Measurements from ENCODE around the gene ZNHIT1. TPM values are rescaled to one million over a fixed set of nuclear protein-coding genes. Genes with fewer than 3 reads are reported as not detected.
A peak's percentile ranks its signal among the peaks of the same experiment; 100 is the strongest.

Gene ZNHIT1
- total and polyA plus RNA-seq, 2 of the 8 experiments (the other 6 are each of a cell fraction or from before 2014, with no cell fraction given): 38.2 to 61.7 TPM

DNA sequence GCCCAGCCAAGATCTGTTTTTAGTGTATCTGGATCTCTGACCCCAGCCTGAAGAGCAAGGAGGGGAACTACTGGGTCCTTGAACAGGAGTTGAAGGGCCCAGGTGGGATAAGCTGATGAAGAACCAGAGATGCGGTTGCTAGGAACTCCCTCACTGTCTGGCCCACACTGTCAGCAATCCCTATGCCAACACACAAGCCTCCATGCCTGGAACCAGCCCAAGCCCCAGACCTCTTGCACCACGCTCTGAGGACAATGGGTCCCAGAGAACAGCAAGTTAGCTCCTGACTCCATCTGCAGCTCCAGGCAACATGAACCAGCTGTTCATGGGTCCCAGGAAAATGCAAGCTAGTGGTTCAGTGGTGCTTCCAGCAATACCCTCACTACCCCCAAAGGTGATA, 40.3 kb upstream of the ZNHIT1 start:
- H4K8ac ChIP-seq (ENCODE audit: extremely low read depth, insufficient read depth, low read length): 0 out of 2 replicates have a peak overlapping the region, but pooled peaks have one; percentile 29
- peaks cover 0 to 18% (median 12%) of the 10 kb centered on the region in 4 experiments; a peak in 6 of 7 replicates for H3K4me1 ChIP-seq (replicated peaks in 1 of 4; ENCODE audit: control insufficient read depth in 3 of 4, insufficient read depth in 4 of 4, low read length in 3 of 4)
- H3K18ac ChIP-seq (ENCODE audit: extremely low read depth, low read length): no peak overlapping the region
- CTCF ChIA-PET (ENCODE audit: partially characterized antibody): interaction anchor here (1.0 to 6.0 kb wide), 4 partner anchors 9 to 34 kb away, joined by 4 to 90 read pairs (median 4); partner anchors contain the start of gene VGF
- no peak overlapping the region for H3K4me2 ChIP-seq (ENCODE audit: insufficient read depth in 1 of 2, low read depth in 2 of 2, low read length in 2 of 2)
- no peak overlapping the region for H4K5ac ChIP-seq (ENCODE audit: insufficient read length, low read depth, low read length)
- H3K9ac ChIP-seq (replicated peaks in 1 of 4; ENCODE audit: extremely low read depth in 1 of 4, low read depth in 3 of 4, low read length in 3 of 4): no peak overlapping the region
- H3K36me3 ChIP-seq (ENCODE audit: control insufficient read depth in 2 of 4, insufficient read depth in 4 of 4, low read length in 3 of 4): no peaks in the 10 kb centered on the region
- H2BK120ac ChIP-seq (replicated peaks; ENCODE audit: low read depth, low read length): no peak overlapping the region
- H3K27me3 ChIP-seq (replicated peaks in 1 of 4; ENCODE audit: control insufficient read depth in 3 of 4, extremely low read depth in 1 of 4, insufficient read depth in 3 of 4, low read length in 3 of 4): peaks cover 39 to 83% (median 74%) of the 10 kb centered on the region in 4 experiments
- H3K4ac ChIP-seq (replicated peaks; ENCODE audit: insufficient read length, low read depth, low read length): no peak overlapping the region
- POLR2A ChIA-PET (ENCODE audit: partially characterized antibody): interaction anchor here (0.6 to 1.2 kb wide), 4 partner anchors 10 to 249 kb away, joined by 3 read pairs; partner anchors contain the start of gene ZNHIT1
- TF ChIP-seq POLR2AphosphoS5 (IDR thresholded peaks at IDR 0.05; ENCODE audit: low read depth, low read length) (no peak), CEBPB (IDR thresholded peaks at IDR 0.05; ENCODE audit: low read depth, low read length) (no peak), GTF2F1 (IDR thresholded peaks at IDR 0.05; ENCODE audit: borderline replicate concordance, low read depth, low read length) (no peak), ATF2 (IDR thresholded peaks at IDR 0.05; ENCODE audit: low read length) (no peak), KDM4A (IDR thresholded peaks at IDR 0.05; ENCODE audit: low read depth, low read length, severe bottlenecking) (no peak)
- H3K14ac ChIP-seq (ENCODE audit: insufficient read length): no peak overlapping the region
- H4K20me1 ChIP-seq (replicated peaks in 1 of 2; ENCODE audit: control insufficient read depth in 1 of 2, insufficient read depth in 2 of 2, low read length in 2 of 2): peaks cover 0 to 2% of the 10 kb centered on the region in 2 experiments
- no peaks in the 10 kb centered on the region for H3K79me2 ChIP-seq (ENCODE audit: control insufficient read depth in 1 of 2, insufficient read depth in 2 of 2, low read length in 2 of 2)
- H3K56ac ChIP-seq (replicated peaks; ENCODE audit: insufficient read length, low read depth, low read length): no peak overlapping the region
- DNase-seq (ENCODE audit: low read depth in 1 of 2, low spot score in 2 of 2) (no peak), FAIRE-seq (no peak)
- H2BK15ac ChIP-seq (ENCODE audit: low read length): no peak overlapping the region
- no peak overlapping the region for H2AFZ ChIP-seq (ENCODE audit: low read length)
- no peak overlapping the region for H2BK20ac ChIP-seq (ENCODE audit: low read length)
- H3K9me3 ChIP-seq (ENCODE audit: insufficient read depth in 2 of 2, low read depth in 1 of 2, low read length in 1 of 2): no peaks in the 10 kb centered on the region
- H2BK12ac ChIP-seq (ENCODE audit: low read depth, low read length): no peak overlapping the region; the same call in 1 of the 2 replicates
- H2BK5ac ChIP-seq (ENCODE audit: low read depth, low read length): no peak overlapping the region
- H4K91ac ChIP-seq (replicated peaks; ENCODE audit: insufficient read length, low read length): no peak overlapping the region
- 77% methylated on average over 2 of the region's 2 CpGs; no CpG with 5 or more reads in 1 of the 2 experiments for WGBS, 2 experiments (ENCODE audit: extremely low coverage in 1 of 2, insufficient coverage in 1 of 2, insufficient read length in 1 of 2, insufficient replicate concordance in 2 of 2, low coverage in 1 of 2, low lambda C conversion rate in 2 of 2, missing lambda C conversion rate in 1 of 2)
- H3K27ac ChIP-seq (ENCODE audit: low read depth, low read length): no peak overlapping the region
- no peak overlapping the region for H3K23ac ChIP-seq (ENCODE audit: insufficient read length)
- H2AK5ac ChIP-seq (ENCODE audit: low read depth, low read length): peak overlapping the region; percentile 82; the same call in 1 of the 2 replicates
- H3K23me2 ChIP-seq (ENCODE audit: low read depth, low read length): peaks cover 27% of the 10 kb centered on the region
- no peak overlapping the region for H3K4me3 ChIP-seq (ENCODE audit: extremely low read depth in 1 of 4, insufficient read depth in 2 of 4, low read depth in 3 of 4, low read length in 4 of 4)
- H3K79me1 ChIP-seq (ENCODE audit: low read depth, low read length): no peaks in the 10 kb centered on the region
